Measurements from ENCODE around the gene SYNM.

The SYNM gene

DNA sequence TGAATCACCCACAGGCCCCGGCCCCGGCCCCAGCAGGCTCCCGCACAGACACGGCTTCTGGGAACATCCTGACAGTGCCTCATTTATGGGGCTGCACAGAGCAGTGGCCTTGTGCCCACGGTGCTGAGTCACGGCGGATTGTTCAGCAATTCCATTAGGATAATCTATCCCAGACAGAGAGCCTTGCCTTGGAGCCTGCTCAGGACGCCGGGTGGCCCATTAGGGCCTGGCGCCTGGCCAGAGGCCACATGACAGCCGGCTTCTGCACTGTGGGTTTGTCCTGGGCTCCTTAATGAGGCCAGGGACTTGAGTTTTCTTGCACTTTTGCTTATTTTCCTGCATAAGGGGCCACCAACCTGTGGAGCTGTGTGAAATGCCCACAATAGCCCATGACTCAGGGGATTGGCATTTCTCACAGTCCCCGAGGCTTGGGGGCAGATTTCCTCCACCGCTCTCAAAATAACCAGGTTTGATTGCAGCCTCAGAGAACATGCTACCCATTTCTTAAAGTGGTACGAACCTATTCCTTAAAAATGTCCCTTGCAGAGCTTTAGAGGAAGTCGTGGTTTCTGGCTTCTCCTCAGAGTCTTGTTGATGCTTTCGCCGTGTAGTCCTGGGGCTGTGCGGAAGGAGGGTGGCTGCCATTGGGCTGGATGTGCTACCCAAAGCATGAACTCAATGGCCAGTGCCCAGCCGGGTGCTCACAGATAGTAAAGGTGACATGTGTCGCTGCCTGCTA lies 19.0 kb downstream of the SYNM start:
- DNase-seq (ENCODE audit: low read depth in 2 of 2): no peak

- no peak for DNase-seq (ENCODE audit: low read depth in 2 of 2)
Observed at GRCh38 chr15:99124641-99125040, 19.8 kb downstream of the SYNM start.

DNA sequence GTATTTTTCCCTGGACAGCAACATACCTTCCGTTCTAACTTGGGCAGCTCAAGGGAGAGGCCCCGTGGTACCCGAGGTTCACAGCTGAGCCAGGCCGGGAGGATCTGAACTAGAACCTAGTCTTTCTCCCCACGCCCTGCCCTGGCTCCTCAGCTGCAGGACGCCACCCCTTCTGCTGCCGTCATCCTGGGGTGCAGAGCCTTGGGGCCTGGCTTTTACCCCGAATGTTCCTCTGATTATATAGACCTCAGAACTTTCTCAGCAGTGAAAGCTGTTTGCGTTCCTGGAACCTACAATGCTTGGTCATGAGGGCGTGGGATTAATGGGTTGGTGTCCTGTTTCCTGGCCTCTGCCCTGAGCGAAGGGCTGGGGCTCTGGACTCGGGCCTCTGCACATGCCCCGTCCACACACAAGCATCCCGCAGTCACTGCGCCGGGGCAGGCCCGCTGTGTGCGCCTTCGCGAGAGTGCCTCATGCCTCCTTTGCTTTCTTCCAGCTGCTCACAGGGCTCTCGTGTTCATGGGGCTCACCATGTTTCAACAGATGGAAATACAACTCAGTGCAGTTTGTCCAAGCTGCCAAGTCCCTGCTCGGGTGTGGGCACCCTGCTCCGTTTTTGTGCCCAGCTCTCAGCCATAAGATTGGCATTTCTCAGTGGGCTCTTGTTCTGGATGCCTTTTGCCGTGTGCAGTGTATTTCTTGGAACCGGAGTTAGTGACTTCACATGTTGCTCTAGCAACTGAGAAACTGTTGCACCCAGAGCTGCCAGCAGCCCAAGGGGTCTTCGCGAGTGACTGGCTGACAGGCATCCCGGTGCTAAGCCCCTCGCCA lies 20.4 kb downstream of the SYNM start:
- DNase-seq (ENCODE audit: low read depth in 2 of 2): no peak

DNA sequence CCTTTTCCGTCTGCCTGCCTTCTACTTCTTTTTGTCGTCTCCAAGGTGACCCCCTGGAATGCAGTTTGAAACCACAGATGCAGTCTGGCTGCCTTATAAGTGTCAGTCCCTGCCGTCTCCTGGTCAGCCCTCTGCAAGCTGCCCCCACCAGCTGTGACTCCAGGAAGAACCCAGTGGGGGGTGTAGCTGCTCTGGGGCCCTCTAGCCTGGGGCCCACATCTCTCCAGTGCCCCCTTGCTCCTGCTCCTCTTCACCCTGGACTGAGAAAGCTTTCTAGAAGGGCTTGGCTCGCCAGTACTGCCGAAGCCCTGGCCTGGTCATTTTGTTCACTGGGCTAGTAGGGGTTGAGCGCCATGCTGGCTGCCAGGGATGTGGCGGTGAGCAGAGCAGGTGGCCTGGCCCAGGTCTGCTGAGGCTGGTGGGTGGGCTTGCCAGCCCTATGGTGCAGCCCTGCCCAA lies 21.3 kb downstream of the SYNM start:
- no peak for DNase-seq (ENCODE audit: low read depth in 2 of 2)

DNA sequence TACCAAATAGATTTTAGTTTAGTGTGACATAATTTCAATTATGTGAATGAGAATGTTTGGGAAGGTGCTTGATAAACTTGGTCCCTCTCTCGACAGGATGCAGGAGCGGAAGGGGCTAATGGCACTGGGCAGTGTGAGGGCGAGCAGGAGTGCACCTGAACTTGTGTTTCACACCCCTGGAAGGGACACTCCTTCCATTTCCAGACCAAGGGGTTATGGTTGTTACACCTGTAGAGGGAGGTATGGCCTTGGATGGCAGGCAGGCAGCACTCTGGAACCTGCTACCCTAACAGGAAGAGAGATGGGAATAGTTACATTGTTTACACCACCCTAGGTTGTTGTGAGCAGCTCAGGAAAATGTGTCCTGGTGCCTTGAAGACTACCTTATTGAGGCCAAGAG lies 22.1 kb downstream of the SYNM start:
- no peak for DNase-seq (ENCODE audit: low read depth in 2 of 2)

DNA sequence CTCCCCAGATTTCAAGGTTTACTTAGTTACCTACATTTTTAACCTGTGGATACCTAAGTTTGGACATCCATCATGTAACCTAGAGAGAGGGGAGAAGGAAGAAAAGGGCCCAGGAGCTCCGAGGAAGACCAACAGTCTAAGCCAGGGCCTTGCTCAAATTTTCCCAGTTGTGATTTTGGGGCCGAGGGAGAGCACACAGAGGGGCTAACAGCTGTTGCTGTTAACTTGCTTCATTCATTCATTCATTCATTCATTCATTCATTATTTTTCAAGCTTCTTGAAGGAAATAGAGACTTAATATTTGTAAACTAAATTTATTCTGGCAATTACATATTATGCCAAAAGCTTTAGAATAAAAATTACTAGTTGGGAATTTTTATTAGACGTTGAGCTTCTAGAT lies 22.9 kb downstream of the SYNM start:
- DNase-seq (ENCODE audit: low read depth in 2 of 2): no peak

DNA sequence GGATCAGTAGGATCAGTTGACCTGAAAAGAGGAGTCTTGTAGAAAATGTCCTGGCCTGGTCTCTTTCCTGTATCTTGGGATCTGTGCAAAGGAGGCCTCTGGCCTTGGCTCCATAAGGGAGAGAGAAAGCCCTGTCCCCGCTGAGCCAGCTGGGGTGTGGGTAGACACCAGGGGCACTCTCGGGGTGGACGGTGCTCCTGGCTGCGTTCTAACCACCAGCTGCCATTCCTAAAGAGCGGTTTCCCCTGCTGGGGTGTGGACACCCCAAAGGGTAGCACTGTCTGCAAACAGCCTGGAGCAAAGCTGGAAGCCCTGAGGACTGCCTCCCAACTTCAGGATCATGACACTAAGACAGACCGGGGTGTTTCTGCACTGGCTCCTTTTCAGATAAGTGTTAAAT lies 23.5 kb downstream of the SYNM start:
- no peak for DNase-seq (ENCODE audit: low read depth in 2 of 2)

DNA sequence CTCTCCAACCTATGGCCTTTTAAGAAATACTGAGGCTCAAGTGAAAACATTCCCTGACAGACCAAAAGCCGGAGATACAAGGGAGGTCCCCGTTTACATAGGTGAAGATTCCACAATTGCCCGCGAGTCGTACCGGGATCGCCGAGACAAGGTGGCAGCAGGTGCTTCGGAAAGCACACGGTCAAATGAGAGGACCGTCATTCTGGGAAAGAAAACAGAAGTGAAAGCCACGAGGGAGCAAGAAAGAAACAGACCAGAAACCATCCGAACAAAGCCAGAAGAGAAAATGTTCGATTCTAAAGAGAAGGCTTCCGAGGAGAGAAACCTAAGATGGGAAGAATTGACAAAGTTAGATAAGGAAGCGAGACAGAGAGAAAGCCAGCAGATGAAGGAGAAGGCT lies 24.8 kb downstream of the SYNM start:
- no peak for DNase-seq (ENCODE audit: low read depth in 2 of 2)

- DNase-seq (ENCODE audit: low read depth in 2 of 2): no peak
Observed at GRCh38 chr15:99130314-99130713, 25.4 kb downstream of the SYNM start.

- DNase-seq (ENCODE audit: low read depth in 2 of 2): no peak
Observed at GRCh38 chr15:99130765-99131440, 26.0 kb downstream of the SYNM start.

- no peak for DNase-seq (ENCODE audit: low read depth in 2 of 2)
Observed at GRCh38 chr15:99131441-99132023, 26.7 kb downstream of the SYNM start.

DNA sequence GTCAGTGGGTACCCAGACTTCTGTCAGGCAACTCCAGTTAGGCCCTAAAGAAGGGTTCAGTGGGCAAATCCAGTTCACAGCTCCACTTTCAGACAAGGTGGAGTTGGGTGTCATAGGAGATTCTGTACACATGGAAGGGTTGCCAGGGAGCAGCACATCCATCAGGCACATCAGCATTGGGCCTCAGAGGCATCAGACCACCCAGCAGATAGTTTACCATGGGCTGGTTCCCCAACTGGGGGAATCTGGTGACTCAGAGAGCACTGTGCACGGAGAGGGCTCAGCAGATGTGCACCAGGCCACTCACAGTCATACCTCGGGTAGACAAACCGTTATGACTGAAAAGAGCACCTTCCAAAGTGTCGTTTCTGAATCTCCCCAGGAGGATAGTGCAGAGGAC lies 27.2 kb downstream of the SYNM start:
- DNase-seq (ENCODE audit: low read depth in 2 of 2): no peak

DNA sequence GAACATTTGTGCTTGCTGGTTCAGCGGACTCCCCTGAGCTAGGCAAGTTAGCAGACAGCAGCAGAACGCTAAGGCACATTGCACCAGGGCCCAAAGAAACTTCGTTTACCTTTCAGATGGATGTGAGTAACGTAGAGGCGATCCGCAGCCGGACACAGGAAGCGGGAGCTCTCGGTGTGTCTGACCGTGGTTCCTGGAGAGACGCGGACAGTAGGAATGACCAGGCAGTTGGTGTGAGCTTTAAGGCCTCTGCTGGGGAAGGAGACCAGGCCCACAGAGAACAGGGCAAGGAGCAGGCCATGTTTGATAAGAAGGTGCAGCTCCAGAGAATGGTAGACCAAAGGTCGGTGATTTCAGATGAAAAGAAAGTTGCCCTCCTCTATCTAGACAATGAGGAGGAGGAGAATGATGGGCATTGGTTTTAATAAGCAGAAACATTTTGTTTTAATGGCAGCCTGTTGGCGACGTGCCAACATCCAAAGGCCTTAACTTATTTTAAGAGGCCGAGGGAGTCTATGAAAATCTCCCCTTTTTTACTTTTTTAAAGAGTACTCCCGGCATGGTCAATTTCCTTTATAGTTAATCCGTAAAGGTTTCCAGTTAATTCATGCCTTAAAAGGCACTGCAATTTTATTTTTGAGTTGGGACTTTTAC lies 27.9 kb downstream of the SYNM start:
- no peak for DNase-seq (ENCODE audit: low read depth in 2 of 2)

GRCh38 chr15:99134317-99134821 lies 29.5 kb downstream of the SYNM start:
- no peak for DNase-seq (ENCODE audit: low read depth in 2 of 2)

DNA sequence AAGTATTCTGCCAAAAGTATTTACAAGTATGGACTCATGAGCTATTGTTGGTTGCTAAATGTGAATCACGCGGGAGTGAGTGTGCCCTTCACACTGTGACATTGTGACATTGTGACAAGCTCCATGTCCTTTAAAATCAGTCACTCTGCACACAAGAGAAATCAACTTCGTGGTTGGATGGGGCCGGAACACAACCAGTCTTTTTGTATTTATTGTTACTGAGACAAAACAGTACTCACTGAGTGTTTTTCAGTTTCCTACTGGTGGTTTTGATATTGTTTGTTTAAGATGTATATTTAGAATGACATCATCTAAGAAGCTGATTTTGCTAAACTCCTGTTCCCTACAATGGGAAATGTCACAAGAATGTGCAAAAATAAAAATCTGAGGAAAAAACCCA lies 30.3 kb downstream of the SYNM start:
- DNase-seq (ENCODE audit: low read depth in 2 of 2): no peak

DNA sequence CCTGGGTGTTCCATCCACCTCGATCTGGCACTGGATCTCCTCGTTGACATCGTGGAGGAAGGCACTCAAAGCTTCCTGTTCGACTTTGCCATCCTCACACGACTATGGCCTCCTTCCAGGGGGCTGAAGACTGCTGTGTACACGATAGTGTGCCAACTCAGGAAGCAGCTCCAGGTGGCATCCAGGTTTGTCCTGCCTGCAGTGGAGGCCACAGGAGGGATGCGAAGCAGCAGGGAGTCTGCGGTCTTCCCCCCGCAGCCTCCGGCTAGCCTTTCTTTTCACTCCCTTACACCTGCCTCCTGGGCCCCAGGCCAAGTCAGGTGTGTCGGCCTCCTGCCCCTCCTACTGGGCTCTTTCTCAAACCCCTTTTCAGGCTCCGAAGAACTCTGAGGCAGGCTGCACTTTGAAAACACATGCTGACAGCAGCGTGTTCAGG lies 32.2 kb downstream of the SYNM start:
- DNase-seq (ENCODE audit: low read depth in 2 of 2): no peak

GRCh38 chr15:99137877-99138276 lies 33.0 kb downstream of the SYNM start:
- no peak for DNase-seq (ENCODE audit: low read depth in 2 of 2)

- DNase-seq (ENCODE audit: low read depth in 2 of 2): no peak
Observed at GRCh38 chr15:99138491-99138982, 33.7 kb downstream of the SYNM start.

- DNase-seq (ENCODE audit: low read depth in 2 of 2): no peak
Observed at GRCh38 chr15:99139276-99139675, 34.4 kb downstream of the SYNM start.

DNA sequence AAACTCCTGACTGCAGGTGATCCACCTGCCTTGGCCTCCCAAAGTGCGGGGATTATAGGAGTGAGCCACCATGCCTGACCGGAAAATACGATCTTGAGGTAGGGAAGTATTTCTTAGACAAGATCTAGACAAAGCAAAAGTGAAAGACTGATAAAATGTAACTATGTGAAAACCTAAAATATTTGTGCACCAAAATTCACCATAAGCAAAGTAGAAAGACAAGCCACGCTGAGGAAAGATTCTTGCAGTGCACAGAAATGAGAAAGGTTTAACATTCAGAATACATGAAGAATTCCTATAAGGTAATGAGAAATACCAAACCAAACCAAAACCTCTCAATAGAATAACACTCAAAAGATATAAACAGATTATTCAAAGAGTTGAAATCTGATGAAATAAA lies 35.7 kb downstream of the SYNM start:
- no peak for DNase-seq (ENCODE audit: low read depth in 2 of 2)

DNA sequence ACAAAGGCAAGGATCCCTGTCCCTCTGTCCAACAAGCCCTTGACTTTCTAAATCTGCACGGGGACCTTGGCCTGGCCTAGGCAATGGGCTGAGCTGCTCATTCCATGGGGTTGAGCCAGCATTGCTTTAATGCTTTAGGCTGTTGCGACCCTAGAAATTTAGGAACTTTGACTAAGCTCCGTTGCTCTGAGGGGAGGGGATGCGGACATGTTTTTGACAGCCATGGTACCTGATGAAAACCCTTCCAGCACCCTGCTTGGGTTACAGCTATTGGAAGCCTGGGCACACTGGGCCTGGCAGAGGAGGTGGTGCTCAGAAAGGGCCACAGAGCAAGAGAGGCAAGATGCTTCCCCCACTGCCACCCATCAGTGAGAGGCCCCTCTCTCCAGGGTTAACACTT lies 37.1 kb downstream of the SYNM start:
- no peak for DNase-seq (ENCODE audit: low read depth in 2 of 2)

Measured in stimulated activated CD8-positive, alpha-beta memory T cell treated with anti-CD3 and anti-CD28 coated beads, Interleukin-15, amount 100 ng/mL, for 4 hours (primary cell).